Measurements from ENCODE around the gene VSIG8. TPM values are rescaled to one million over a fixed set of nuclear protein-coding genes. Genes with fewer than 3 reads are reported as not detected.
A peak's percentile ranks its signal among the peaks of the same experiment; 100 is the strongest.

The VSIG8 gene
- total RNA-seq, 2 experiments from 2014 or later: not detected

- intact Hi-C loops (cut with DNase I, micrococcal nuclease): loop anchor here (10.0 kb wide), 2 partner anchors 67 to 77 kb away; partner anchors contain the start of gene TAGLN2 (in 1 of the 2)
- H3K9me3 ChIP-seq (ENCODE audit: control insufficient read depth in 1 of 2, insufficient read depth in 1 of 2, low read length in 2 of 2): no peaks in the 10 kb centered on the region
- no peaks in the 10 kb centered on the region for H3K27me3 ChIP-seq (ENCODE audit: control insufficient read depth in 1 of 2, insufficient read depth in 2 of 2, low read length in 2 of 2)
- ChIA-PET POLR2A (no interaction called here), CTCF (no interaction called here)
- H3K4me3 Mint-ChIP-seq: peak overlapping the region; percentile 18
- no peaks in the 10 kb centered on the region for H3K36me3 ChIP-seq (ENCODE audit: insufficient read depth, low read length)
- peaks cover 19% of the 10 kb centered on the region for H3K4me1 Mint-ChIP-seq (ENCODE audit: low read depth)
- TF ChIP-seq, protein P1, sequence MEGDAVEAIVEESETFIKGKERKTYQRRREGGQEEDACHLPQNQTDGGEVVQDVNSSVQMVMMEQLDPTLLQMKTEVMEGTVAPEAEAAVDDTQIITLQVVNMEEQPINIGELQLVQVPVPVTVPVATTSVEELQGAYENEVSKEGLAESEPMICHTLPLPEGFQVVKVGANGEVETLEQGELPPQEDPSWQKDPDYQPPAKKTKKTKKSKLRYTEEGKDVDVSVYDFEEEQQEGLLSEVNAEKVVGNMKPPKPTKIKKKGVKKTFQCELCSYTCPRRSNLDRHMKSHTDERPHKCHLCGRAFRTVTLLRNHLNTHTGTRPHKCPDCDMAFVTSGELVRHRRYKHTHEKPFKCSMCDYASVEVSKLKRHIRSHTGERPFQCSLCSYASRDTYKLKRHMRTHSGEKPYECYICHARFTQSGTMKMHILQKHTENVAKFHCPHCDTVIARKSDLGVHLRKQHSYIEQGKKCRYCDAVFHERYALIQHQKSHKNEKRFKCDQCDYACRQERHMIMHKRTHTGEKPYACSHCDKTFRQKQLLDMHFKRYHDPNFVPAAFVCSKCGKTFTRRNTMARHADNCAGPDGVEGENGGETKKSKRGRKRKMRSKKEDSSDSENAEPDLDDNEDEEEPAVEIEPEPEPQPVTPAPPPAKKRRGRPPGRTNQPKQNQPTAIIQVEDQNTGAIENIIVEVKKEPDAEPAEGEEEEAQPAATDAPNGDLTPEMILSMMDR (IDR thresholded peaks at IDR 0.05): no peak
- ATAC-seq (ENCODE audit: poor library complexity): no peak
- H3K36me3 Mint-ChIP-seq (ENCODE audit: low read depth): no peaks in the 10 kb centered on the region
- no peak overlapping the region for H3K4me3 ChIP-seq (ENCODE audit: low read length)
- peaks cover 12% of the 10 kb centered on the region for H3K4me1 ChIP-seq (ENCODE audit: insufficient read depth, low read length)
- H3K27me3 Mint-ChIP-seq: no peaks in the 10 kb centered on the region
- DNase-seq: no peak
- no peak overlapping the region for H3K27ac ChIP-seq (ENCODE audit: low read depth in 1 of 2, low read length in 2 of 2)
- no peak overlapping the region for H3K27ac Mint-ChIP-seq
- no peaks in the 10 kb centered on the region for H3K9me3 Mint-ChIP-seq
Observed at GRCh38 chr1:159857889-159858288, 4.6 kb downstream of the VSIG8 start.

- no peaks in the 10 kb centered on the region for H3K27me3 Mint-ChIP-seq
- DNase-seq (no peak), ATAC-seq (ENCODE audit: poor library complexity) (no peak)
- no peaks in the 10 kb centered on the region for H3K9me3 Mint-ChIP-seq
- intact Hi-C loops (cut with DNase I, micrococcal nuclease): loop anchor here (10.0 kb wide), 2 partner anchors 68 to 78 kb away; partner anchors contain the start of gene TAGLN2 (in 1 of the 2)
- H3K27ac Mint-ChIP-seq: peak overlapping the region; percentile 60
- CTCF ChIA-PET: no interaction called here
- Histone ChIP-seq H3K4me1 (ENCODE audit: insufficient read depth, low read length) (peaks cover 12% of the 10 kb centered on the region), H3K4me3 (ENCODE audit: low read length) (no peak overlapping the region), H3K27me3 (ENCODE audit: control insufficient read depth in 1 of 2, insufficient read depth in 2 of 2, low read length in 2 of 2) (no peaks in the 10 kb centered on the region), H3K9me3 (ENCODE audit: control insufficient read depth in 1 of 2, insufficient read depth in 1 of 2, low read length in 2 of 2) (no peaks in the 10 kb centered on the region), H3K36me3 (ENCODE audit: insufficient read depth, low read length) (no peaks in the 10 kb centered on the region), H3K27ac (ENCODE audit: low read depth in 1 of 2, low read length in 2 of 2) (no peak overlapping the region)
- H3K4me3 Mint-ChIP-seq: peak overlapping the region; percentile 76
- peaks cover 20% of the 10 kb centered on the region for H3K4me1 Mint-ChIP-seq (ENCODE audit: low read depth)
- TF ChIP-seq, protein P1 (IDR thresholded peaks at IDR 0.05): no peak
- no peaks in the 10 kb centered on the region for H3K36me3 Mint-ChIP-seq (ENCODE audit: low read depth)
- POLR2A ChIA-PET: no interaction called here
Observed at GRCh38 chr1:159856576-159856975, 5.9 kb downstream of the VSIG8 start.

DNA sequence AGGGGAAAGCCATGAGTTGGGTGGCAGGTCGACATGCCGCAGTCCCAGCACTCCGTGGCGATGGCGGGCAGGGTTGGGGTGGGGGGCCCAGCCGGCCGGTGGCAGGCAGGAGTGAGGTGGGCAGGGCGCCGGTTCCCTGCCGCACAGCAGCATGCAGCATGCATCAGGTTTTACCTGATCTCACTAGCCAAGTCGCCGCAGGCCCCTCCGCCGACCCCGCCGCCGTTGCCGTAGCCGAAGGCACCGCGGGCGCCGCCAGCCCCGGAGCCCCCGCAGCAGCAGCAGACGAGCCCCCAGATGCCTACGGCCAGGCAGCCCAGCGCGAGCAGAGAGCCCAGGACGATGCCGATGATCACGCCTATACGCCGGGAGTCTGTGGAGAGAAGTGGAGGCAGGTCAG, 6.7 kb downstream of the VSIG8 start:
- TF ChIP-seq, protein P1 (IDR thresholded peaks at IDR 0.05): no peak
- DNase-seq (no peak), ATAC-seq (ENCODE audit: poor library complexity) (no peak)
- Mint-ChIP-seq H3K4me3 (no peak overlapping the region), H3K27ac (peak overlapping the region; percentile 88), H3K27me3 (no peaks in the 10 kb centered on the region), H3K4me1 (ENCODE audit: low read depth) (peaks cover 20% of the 10 kb centered on the region), H3K9me3 (no peaks in the 10 kb centered on the region), H3K36me3 (ENCODE audit: low read depth) (no peaks in the 10 kb centered on the region)
- no peaks in the 10 kb centered on the region for H3K9me3 ChIP-seq (ENCODE audit: control insufficient read depth in 1 of 2, insufficient read depth in 1 of 2, low read length in 2 of 2)
- H3K27ac ChIP-seq (ENCODE audit: low read depth in 1 of 2, low read length in 2 of 2): no peak overlapping the region
- intact Hi-C loops (cut with DNase I, micrococcal nuclease): loop anchor here (10.0 kb wide), 2 partner anchors 69 to 79 kb away; partner anchors contain the start of gene TAGLN2 (in 1 of the 2)
- H3K4me3 ChIP-seq (ENCODE audit: low read length): no peak overlapping the region
- no peaks in the 10 kb centered on the region for H3K27me3 ChIP-seq (ENCODE audit: control insufficient read depth in 1 of 2, insufficient read depth in 2 of 2, low read length in 2 of 2)
- ChIA-PET CTCF (interaction anchor here (0.8 kb wide), 1 partner anchor 151 kb away, joined by 3 read pairs; no protein-coding TSS in a partner anchor), POLR2A (no interaction called here)
- H3K4me1 ChIP-seq (ENCODE audit: insufficient read depth, low read length): peaks cover 12% of the 10 kb centered on the region
- no peaks in the 10 kb centered on the region for H3K36me3 ChIP-seq (ENCODE audit: insufficient read depth, low read length)

Measured in CD4-positive, alpha-beta T cell (primary cell).